A549 (cell line): Measurements from ENCODE around the gene CAMKMT. TPM values are rescaled to one million over a fixed set of nuclear protein-coding genes. Genes with fewer than 3 reads are reported as not detected.

Experiments used
- ATAC-seq, 2 experiments: fragments of 200-7000 bp in 1 of 2; fragments of >200 bp in 1 of 2; cut with Nextera tagmentation in 1 of 2; cut with Tn5 transposase in 1 of 2; 3 replicates each; pipeline versions ENCODE4 v1.8.0 to v1.9.1; 2018 to 2020; ENCODE audit warnings: mild to moderate bottlenecking in 1 of 2, moderate library complexity in 1 of 2
- CTCF ChIA-PET: fragments of 300-600 bp; sonication (Branson Sonifier 250); formaldehyde crosslinking; extraction: SDS; loops from one replicate; lab custom pipeline; 2021; ENCODE audit warnings: antibody characterized with exemption, inconsistent platforms; lab: Yijun Ruan, JAX
- POLR2A ChIA-PET: fragments of 350-600 bp; formaldehyde crosslinking; extraction: SDS; loops from one replicate; lab custom pipeline; 2021; ENCODE audit warnings: antibody characterized with exemption, inconsistent platforms; lab: Yijun Ruan, JAX
- DNase-seq, 2 experiments: peaks; one replicate each; pipeline versions ENCODE4 v3.0.0 to v3.0.0-alpha.2; 2011 to 2016; ENCODE audit warnings: low read depth in 1 of 2, low spot score in 1 of 2
- FAIRE-seq: peaks from 2 replicates; lab custom pipeline; 2011; peaks lifted over from hg19 to GRCh38; lab: Jason Lieb, UNC
- H3K27ac ChIP-seq, 2 experiments: fragments of >200 bp; sonication (Bioruptor Twin); formaldehyde crosslinking; 3 replicates each; pipeline ENCODE4 v1.5.1; 2016 to 2017
- H3K4me1 ChIP-seq: fragments of >200 bp; sonication (Bioruptor Twin); formaldehyde crosslinking; 3 replicates; pipeline ENCODE4 v1.6.1; 2016
- H3K4me2 ChIP-seq: fragments of >200 bp; sonication (Bioruptor Twin); formaldehyde crosslinking; 3 replicates; pipeline ENCODE4 v1.6.1; 2016
- H3K4me3 ChIP-seq: fragments of >200 bp; sonication (Bioruptor Twin); formaldehyde crosslinking; 3 replicates; pipeline ENCODE4 v1.5.1; 2016
- H3K9me3 ChIP-seq: fragments of >200 bp; sonication (Bioruptor Twin); formaldehyde crosslinking; 3 replicates; pipeline ENCODE4 v1.6.1; 2016
- CBX2 ChIP-seq: fragments of 200-600 bp; sonication (generic); IDR thresholded peaks from 2 replicates; pipeline ENCODE4 v1.6.1; 2016; ENCODE audit warnings: low read depth, mild to moderate bottlenecking, borderline replicate concordance
- CBX8 ChIP-seq: fragments of 200-600 bp; sonication (generic); IDR thresholded peaks from 2 replicates; pipeline ENCODE4 v1.6.1; 2016
- CEBPB ChIP-seq, 2 experiments: fragments of >200 bp in 1 of 2; sonication (Bioruptor Twin) in 1 of 2; formaldehyde crosslinking in 1 of 2; IDR thresholded peaks; 2 replicates each; pipeline ENCODE4 v1.6.1; 2012 to 2016
- EHF ChIP-seq: fragments of 250-450 bp; sonication (Bioruptor Pico); IDR thresholded peaks from 2 replicates; pipeline ENCODE4 v1.5.0; 2020; ENCODE audit warnings: mild to moderate bottlenecking
- ESRRA ChIP-seq: fragments of 150-350 bp; IDR thresholded peaks from 2 replicates; pipeline ENCODE4 v1.6.1; 2014; ENCODE audit warnings: mild to moderate bottlenecking, low read length, borderline replicate concordance
- FOSB ChIP-seq: fragments of 250-450 bp; sonication (Bioruptor Pico); IDR thresholded peaks from 2 replicates; pipeline ENCODE4 v1.5.0; 2020; ENCODE audit warnings: mild to moderate bottlenecking, moderate library complexity
- HMGXB4 ChIP-seq: fragments of 250-450 bp; sonication (Bioruptor Pico); IDR thresholded peaks from 2 replicates; pipeline ENCODE4 v1.5.0; 2021; ENCODE audit warnings: mild to moderate bottlenecking, moderate library complexity, borderline replicate concordance
- HOXB5 ChIP-seq: fragments of 250-450 bp; sonication (Bioruptor Pico); IDR thresholded peaks from 2 replicates; pipeline ENCODE4 v1.5.0; 2020; ENCODE audit warnings: mild to moderate bottlenecking, moderate library complexity
- JUN ChIP-seq, 2 experiments: fragments of >200 bp; sonication (Bioruptor Twin); formaldehyde crosslinking; IDR thresholded peaks; 2 replicates in 1 of 2; 3 replicates in 1 of 2; pipeline ENCODE4 v1.6.1; 2016 to 2017
- KDM5A ChIP-seq: fragments of 200-600 bp; sonication (generic); IDR thresholded peaks from 2 replicates; pipeline ENCODE4 v1.6.1; 2016; ENCODE audit warnings: antibody characterized with exemption, mild to moderate bottlenecking
- MAX ChIP-seq: IDR thresholded peaks from 2 replicates; pipeline ENCODE4 v1.6.1; 2012
- MAZ ChIP-seq: fragments of 150-350 bp; IDR thresholded peaks from 2 replicates; pipeline ENCODE4 v1.6.1; 2014; ENCODE audit warnings: antibody characterized with exemption, low read depth, low read length, borderline replicate concordance
- NFE2L2 ChIP-seq: fragments of 150-350 bp; conservative IDR thresholded peaks from 2 replicates; pipeline ENCODE4 v1.6.1; 2014; ENCODE audit warnings: low read length
- NPAS2 ChIP-seq: fragments of 250-450 bp; sonication (Bioruptor Pico); IDR thresholded peaks from 2 replicates; pipeline ENCODE4 v1.8.0; 2022; ENCODE audit warnings: mild to moderate bottlenecking, moderate library complexity, borderline replicate concordance
- PBX3 ChIP-seq: IDR thresholded peaks from 2 replicates; pipeline ENCODE4 v1.6.1; 2012
- POLR2A ChIP-seq: IDR thresholded peaks from 2 replicates; pipeline ENCODE4 v1.6.1; 2012; ENCODE audit warnings: mild to moderate bottlenecking, low read length
- POLR2AphosphoS2 ChIP-seq: conservative IDR thresholded peaks from 2 replicates; pipeline ENCODE4 v1.6.1; 2012; ENCODE audit warnings: low read length, improper control_type of control experiment, inconsistent platforms
- RAD21 ChIP-seq, 2 experiments: fragments of >200 bp in 1 of 2; sonication (Bioruptor Twin) in 1 of 2; formaldehyde crosslinking in 1 of 2; IDR thresholded peaks in 1 of 2; conservative IDR thresholded peaks in 1 of 2; 2 replicates in 1 of 2; 3 replicates in 1 of 2; pipeline ENCODE4 v1.6.1; 2012 to 2018; ENCODE audit warnings: inconsistent platforms in 1 of 2
- RARB ChIP-seq: fragments of 250-450 bp; sonication (Bioruptor Pico); IDR thresholded peaks from 2 replicates; pipeline ENCODE4 v1.8.0; 2021; ENCODE audit warnings: mild to moderate bottlenecking, moderate library complexity
- TP53 ChIP-seq: fragments of 250-450 bp; sonication (Bioruptor Pico); IDR thresholded peaks from 2 replicates; pipeline ENCODE4 v1.5.0; 2021; ENCODE audit warnings: mild to moderate bottlenecking, moderate library complexity
- USF2 ChIP-seq: fragments of 450-650 bp; IDR thresholded peaks from 2 replicates; pipeline ENCODE4 v1.6.1; 2014; ENCODE audit warnings: antibody characterized with exemption
- ZNF302 ChIP-seq: fragments of 250-450 bp; sonication (Bioruptor Pico); IDR thresholded peaks from 2 replicates; pipeline ENCODE4 v1.9.0; 2021; ENCODE audit warnings: inconsistent platforms, mild to moderate bottlenecking, moderate library complexity
- ZSCAN20 ChIP-seq: fragments of 250-450 bp; sonication (Bioruptor Pico); IDR thresholded peaks from 2 replicates; pipeline ENCODE4 v1.8.0; 2022; ENCODE audit warnings: mild to moderate bottlenecking, moderate library complexity
- WGBS: methylation state at CpG from one replicate; pipeline ENCODE4 v1.1.6; 2017; ENCODE audit errors: missing lambda C conversion rate; 5-methylcytosine and 5-hydroxymethylcytosine counted together
- polyA plus RNA-seq, 4 experiments: library from polyadenylated mRNA; depleted of rRNA in 3 of 4; stranded (reverse); fragments of >200 nt; fragmentation: RNase III in 1 of 4; extraction: RNeasy Plus Mini Kit Qiagen cat#74134 plus additional on column Dnase treatment in 1 of 4; gene quantifications; 2 replicates in 3 of 4; 3 replicates in 1 of 4; pipeline ENCODE4 v1.2.3, GENCODE V29; 2011 to 2017

The CAMKMT gene
- polyA plus RNA-seq, 2 of the 4 experiments (the other 2 are of a cell fraction): 6.5 to 15.7 TPM

GRCh38 chr2:44371445-44371844, 9.7 kb downstream of the CAMKMT start:
- Histone ChIP-seq H3K4me1 (no peaks in the 10 kb centered on the region), H3K9me3 (no peaks in the 10 kb centered on the region), H3K27ac (no peak overlapping the region), H3K4me3 (no peak overlapping the region)
- POLR2A ChIA-PET: interaction anchor here (2.8 kb wide), 1 partner anchor 10 kb away, joined by 7 read pairs; the partner anchor contains the start of genes CAMKMT and PREPL
- no peak for DNase-seq
- TF ChIP-seq RARB (CRISPR knock-in tag) (no peak), NPAS2 (no peak), NFE2L2 (no peak), TP53 (CRISPR knock-in tag) (no peak), JUN (IDR thresholded peaks at IDR 0.05) (no peak), CBX8 (no peak), KDM5A (no peak), ESRRA (no peak), HMGXB4 (CRISPR knock-in tag) (no peak), RAD21 (conservative IDR thresholded peaks at IDR 0.05 in 1 of 2, IDR thresholded peaks at IDR 0.05 in 1 of 2) (no peak), MAX (no peak), MAZ (no peak), ZSCAN20 (CRISPR knock-in tag) (no peak), ZNF302 (CRISPR knock-in tag) (no peak), POLR2A (no peak), EHF (CRISPR knock-in tag) (no peak), CEBPB (IDR thresholded peaks at IDR 0.05) (no peak), CBX2 (no peak), POLR2AphosphoS2 (no peak)
- TF ChIP-seq, all 56 proteins: peak for 0
- no peak overlapping the region for H3K4me2 ChIP-seq
- no peak for ATAC-seq
- no peak for FAIRE-seq
- CTCF ChIA-PET: interaction anchor here (1.1 kb wide), 1 partner anchor 285 kb away, joined by 3 read pairs; no protein-coding TSS in a partner anchor

GRCh38 chr2:44372246-44372645, 10.5 kb downstream of the CAMKMT start:
- ChIA-PET CTCF (no interaction called here), POLR2A (no interaction called here)
- DNase-seq: no peak
- Histone ChIP-seq H3K4me2 (no peak overlapping the region), H3K4me1 (no peaks in the 10 kb centered on the region), H3K4me3 (no peak overlapping the region), H3K9me3 (no peaks in the 10 kb centered on the region), H3K27ac (no peak overlapping the region)
- ATAC-seq: no peak
- no peak for FAIRE-seq
- no peak for TF ChIP-seq ZSCAN20 (CRISPR knock-in tag)
- TF ChIP-seq NPAS2: no peak
- no peak for TF ChIP-seq MAX
- no peak for TF ChIP-seq PBX3
- no peak for TF ChIP-seq NFE2L2
- TF ChIP-seq USF2: no peak
- no peak for TF ChIP-seq HOXB5 (CRISPR knock-in tag)
- TF ChIP-seq FOSB (CRISPR knock-in tag): no peak
- TF ChIP-seq EHF (CRISPR knock-in tag): no peak
- 90% methylated on average over 3 of the region's 3 CpGs for WGBS
